ENCODE measurements around the gene FAM3B.
"Not testable (repeated sequence)": the region's sequence is repeated elsewhere in the genome, so short reads cannot be mapped to it uniquely, and the experiment has no call there.

FAM3B gene

DNA sequence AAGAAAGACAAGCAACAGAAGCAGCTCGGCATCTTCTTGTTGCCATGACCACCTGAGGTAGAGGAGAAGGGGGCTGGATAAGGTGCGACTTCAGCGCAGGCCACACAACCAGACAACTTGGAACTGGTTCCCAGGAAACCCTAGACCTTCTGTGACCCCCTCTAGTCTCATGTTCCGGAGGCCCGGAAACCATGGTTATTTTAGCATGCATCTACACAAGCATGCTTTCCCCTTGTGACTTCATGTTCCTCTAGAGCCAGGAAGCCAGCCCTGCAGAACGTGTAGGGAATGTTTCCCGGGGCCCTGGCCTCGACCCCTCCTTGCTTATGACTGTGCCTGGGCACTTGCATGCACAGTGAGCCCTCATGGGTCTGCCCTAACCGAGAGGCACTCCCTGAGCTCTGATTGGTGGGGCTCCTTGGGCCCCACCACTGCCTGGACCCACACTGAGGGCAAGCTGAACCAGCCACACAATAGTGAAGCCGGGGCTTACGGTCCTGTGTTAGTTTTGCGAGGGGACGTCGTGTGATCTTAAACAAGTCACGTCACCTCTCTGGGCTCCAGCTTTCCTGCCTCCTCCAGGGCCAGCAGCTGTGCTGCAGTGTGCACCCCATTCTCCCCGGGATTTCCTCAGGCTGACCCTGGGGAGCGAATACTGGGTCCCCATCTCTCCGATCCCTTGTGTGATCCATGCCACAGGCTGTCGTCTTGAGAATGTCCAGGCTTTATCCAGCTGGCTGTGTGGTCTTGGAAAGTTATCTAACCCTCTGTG lies 33.2 kb downstream of the FAM3B start:
- H3K4me3 ChIP-seq (ENCODE audit: low read depth, low read length) = no peak overlapping the region

GRCh38 chr21:41350436-41351155 lies 34.0 kb downstream of the FAM3B start:
- no peak overlapping the region for H3K4me3 ChIP-seq (ENCODE audit: low read depth, low read length)

GRCh38 chr21:41357546-41357945 lies 40.9 kb downstream of the FAM3B start:
- no peak overlapping the region for H3K4me3 ChIP-seq (ENCODE audit: low read depth, low read length)

DNA sequence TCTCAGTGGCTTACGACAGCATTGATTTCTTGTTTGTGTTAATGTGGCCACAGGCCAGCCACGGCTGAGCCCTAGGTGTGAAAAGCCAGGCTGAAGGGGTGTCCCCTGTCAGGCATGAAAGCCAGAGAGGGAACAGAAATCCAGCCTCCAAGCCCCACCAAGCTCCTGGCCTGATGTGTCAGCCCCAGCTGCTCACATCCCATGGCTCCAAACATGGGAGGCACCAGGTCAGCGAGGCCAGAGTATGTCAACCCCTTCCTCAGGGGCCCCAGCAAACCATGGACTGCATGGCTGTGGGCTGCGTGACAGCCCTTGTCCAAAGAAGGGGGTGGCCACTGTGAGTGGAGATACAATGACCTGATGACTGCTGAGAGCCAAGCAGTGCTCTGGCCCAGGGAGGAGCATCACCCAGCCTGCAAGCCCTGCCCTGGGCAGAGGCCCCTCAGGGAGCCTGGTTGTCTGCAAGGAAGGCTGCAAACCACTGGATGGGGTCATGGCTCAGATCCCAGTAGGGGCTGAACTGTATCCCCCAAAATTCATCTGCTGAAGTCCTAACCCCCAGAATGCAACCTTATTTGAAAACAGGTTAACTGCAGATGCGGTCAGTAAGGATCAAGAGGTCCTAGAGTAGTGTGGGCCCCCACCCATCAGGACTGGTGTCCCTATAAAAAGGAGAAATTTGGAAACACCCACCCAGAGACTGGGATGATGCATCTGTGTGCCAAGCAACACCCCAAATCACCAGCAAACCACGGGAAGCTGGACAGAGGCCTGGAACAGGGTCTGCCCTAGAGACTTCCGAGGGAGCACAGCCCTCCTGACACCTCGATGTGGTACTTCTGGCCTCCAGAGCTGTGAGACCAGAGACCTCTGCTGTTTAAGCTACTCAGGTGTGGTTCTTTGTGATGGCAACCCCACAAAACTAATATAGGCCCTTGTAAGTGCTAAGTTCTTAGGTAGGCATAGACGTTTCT lies 41.9 kb downstream of the FAM3B start:
- H3K4me3 ChIP-seq (ENCODE audit: low read depth, low read length) = no peak overlapping the region

DNA sequence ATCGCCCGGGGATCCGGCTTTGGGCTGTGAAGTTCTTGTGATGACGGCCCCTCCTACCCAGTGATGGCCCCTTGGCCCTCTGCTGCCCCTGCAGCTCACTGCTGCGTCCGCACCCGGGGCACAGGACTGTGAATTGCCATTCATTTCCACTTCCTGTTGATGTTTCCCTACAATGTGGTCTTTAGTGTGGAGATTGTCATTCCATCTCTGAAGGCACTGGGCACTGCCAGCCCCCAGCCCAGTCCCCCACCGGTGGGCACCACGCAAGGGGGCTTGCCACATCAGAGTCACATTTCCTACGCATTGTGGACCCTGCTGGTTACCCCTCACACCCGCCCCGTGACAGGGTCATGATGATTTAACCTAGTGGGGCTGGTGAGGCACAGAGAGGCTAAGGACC lies 42.7 kb downstream of the FAM3B start:
- no peak overlapping the region for H3K4me3 ChIP-seq (ENCODE audit: low read depth, low read length)

GRCh38 chr21:41359754-41360071 lies 43.1 kb downstream of the FAM3B start:
- H3K4me3 ChIP-seq (ENCODE audit: low read depth, low read length) = not testable (repeated sequence)

DNA sequence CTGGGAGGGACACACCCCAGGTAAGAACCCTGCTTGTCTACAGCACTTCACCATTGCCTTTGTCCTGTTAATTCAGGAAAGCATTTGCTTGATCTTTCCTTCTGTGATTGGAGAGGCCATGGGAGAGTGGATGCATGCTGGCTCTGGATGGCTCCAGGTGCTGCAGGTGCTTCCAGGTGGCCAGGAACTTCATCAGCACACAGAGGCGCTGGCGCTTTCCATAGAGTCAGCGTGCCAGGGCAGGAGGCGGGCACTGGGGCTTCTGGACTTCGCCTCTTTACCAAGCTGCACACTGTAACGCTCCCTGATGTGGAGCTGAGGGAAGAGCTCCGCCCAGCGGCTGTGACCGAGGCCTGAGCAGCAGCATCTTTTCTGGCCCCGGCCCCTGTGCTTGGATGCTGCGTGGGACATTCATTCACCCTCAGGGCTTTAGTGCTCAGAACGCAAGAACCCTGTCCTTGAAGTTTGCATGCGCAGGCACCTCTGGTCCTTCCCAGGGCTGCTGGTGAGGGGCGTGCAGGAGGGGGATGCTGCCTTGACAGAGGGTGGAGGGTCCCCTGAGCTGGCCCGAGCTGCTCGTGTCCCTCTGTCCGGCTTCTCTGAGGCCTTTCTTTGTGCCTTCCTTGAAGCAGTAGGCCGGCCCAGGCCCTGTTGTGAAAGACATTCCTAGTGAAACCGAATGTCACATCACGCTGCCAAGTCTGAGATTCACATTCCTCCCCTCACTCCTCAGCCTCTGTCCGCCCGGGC lies 43.6 kb downstream of the FAM3B start:
- no peak overlapping the region for H3K4me3 ChIP-seq (ENCODE audit: low read depth, low read length)

GRCh38 chr21:41361053-41361785 lies 44.6 kb downstream of the FAM3B start:
- no peak overlapping the region for H3K4me3 ChIP-seq (ENCODE audit: low read depth, low read length)

- H3K4me3 ChIP-seq (ENCODE audit: low read depth, low read length) = no peak within 1 kb of the TSS
These were observed 45.4 kb downstream of the FAM3B start, which contains the start of gene MX2 for GRCh38 chr21:41361786-41362604. TSS of gene MX2 (plus strand) at chr21:41362027. CDS start at chr21:41376907, 14,880 bp downstream.

DNA sequence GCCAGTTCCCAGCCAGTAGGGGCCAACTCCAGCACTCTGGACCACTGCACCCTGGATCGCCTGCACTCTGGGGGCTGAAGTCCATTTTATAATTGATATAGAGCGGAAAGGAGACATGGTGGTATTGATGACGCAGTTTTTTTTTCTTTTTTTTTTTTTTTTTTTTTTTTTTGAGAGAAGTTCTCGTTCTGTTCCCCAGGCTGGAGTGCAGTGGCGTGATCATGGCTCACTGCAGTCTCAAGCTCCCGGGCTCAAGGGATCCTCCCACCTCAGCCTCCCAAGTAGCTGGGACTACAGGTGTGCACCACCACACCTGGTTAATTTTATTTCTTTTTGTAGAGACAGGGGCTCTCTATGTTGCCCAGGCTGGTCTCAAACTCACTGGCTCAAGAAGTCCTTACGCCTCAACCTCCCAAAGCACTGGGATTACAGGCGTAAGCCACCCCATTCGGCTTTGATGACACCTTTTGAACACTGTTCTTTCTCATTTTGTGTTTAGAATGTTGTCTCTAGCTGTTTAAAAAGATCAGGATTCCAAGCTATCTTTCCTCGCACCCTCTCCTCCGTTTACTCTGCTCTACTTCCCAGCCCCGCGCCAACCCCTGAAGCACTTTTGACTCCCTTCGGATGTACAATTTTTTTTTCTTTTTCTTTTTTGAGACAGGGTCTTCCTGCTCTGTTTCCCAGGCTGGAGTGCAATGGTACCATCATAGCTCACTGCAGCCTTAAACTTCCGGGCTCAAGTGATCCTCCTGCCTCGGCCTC lies 46.2 kb downstream of the FAM3B start:
- H3K4me3 ChIP-seq (ENCODE audit: low read depth, low read length) = no peak overlapping the region

- no peak overlapping the region for H3K4me3 ChIP-seq (ENCODE audit: low read depth, low read length)
These were observed 47.0 kb downstream of the FAM3B start for GRCh38 chr21:41363370-41364270.

DNA sequence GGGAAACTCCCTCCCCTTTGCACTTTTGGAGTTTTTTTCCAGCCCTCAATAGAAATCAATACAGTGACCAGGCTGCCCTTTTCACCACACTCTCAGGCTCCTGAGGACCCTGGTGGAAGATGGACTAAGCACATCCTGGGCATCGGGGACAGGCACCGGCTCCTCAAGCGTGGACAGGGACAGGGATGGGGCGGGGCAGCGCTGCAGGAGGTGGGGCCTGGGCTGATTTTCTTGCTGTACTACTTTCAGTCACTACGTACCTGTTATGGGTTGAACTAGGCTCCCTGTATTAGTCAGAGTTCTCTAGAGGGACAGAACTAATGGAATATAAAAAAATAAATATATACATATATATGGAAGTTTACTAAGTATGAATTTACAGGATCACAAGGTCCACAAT lies 47.7 kb downstream of the FAM3B start:
- H3K4me3 ChIP-seq (ENCODE audit: low read depth, low read length) = no peak overlapping the region

- H3K4me3 ChIP-seq (ENCODE audit: low read depth, low read length) = no peak overlapping the region
These were observed 48.9 kb downstream of the FAM3B start for GRCh38 chr21:41365377-41366107.

- H3K4me3 ChIP-seq (ENCODE audit: low read depth, low read length) = no peak overlapping the region
These were observed 50.0 kb downstream of the FAM3B start for GRCh38 chr21:41366522-41367151.

- H3K4me3 ChIP-seq (ENCODE audit: low read depth, low read length) = no peak overlapping the region
These were observed 50.8 kb downstream of the FAM3B start for GRCh38 chr21:41367301-41367944.
